HG02642 (cell line): ENCODE data around the gene THRB.
A peak's percentile ranks its signal among the peaks of the same experiment; 100 is the strongest.

Experiments
- ATAC-seq: cut with Tn5 transposase; IDR thresholded peaks from one replicate; pipeline ENCODE4 v1.9.1; 2021; ENCODE audit warnings: mild to moderate bottlenecking; ENCODE audit not compliant: unreplicated experiment, poor library complexity

THRB gene

GRCh38 chr3:24288496-24289236, 206.0 kb downstream of the THRB start:
- ATAC-seq: no peak

GRCh38 chr3:24287755-24288450, 206.7 kb downstream of the THRB start:
- ATAC-seq: no peak

GRCh38 chr3:24286405-24286804, 208.2 kb downstream of the THRB start:
- no peak for ATAC-seq

- no peak for ATAC-seq
Observed at GRCh38 chr3:24278543-24278942, 216.1 kb downstream of the THRB start.

- no peak for ATAC-seq
Observed at GRCh38 chr3:24273491-24273890, 221.2 kb downstream of the THRB start.

DNA sequence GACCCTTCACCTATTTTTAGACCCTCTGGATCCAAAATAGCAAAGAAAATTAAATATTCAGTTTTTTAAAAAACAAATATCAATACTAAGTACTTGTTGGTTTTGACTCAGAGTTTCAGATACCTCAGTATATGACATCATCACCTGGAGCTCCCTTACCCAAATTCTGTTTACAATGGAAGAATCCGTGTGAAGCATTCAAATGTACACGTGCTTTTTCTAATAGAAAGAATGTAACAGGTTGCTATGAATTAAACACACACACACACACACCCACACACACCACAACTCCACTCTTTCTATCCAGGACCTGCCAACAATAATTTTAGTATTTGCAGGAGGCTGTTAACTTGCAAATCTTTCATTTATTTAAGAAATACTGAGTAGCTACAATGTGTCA, 221.8 kb downstream of the THRB start:
- no peak for ATAC-seq

- ATAC-seq: no peak
Observed at GRCh38 chr3:24272408-24272807, 222.2 kb downstream of the THRB start.

DNA sequence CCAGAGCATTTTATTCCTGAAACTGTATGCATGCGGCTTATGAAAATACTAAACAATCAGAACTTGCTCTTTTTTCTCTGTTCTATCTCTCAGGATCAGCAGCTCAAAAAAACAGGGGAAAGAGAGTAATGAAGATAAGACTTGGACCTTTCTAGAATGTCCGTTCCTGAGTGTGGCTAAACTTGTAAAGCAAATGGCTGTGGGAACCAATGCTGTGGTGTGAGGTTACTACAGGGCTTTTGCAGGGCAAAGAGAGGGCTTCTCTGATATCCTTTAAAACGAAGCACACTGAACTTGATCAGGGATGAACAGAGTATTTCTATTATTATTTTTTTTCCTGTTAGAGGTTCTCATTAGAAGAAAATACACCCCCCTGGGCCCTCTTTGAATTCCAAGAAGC, 223.4 kb downstream of the THRB start:
- ATAC-seq: no peak

DNA sequence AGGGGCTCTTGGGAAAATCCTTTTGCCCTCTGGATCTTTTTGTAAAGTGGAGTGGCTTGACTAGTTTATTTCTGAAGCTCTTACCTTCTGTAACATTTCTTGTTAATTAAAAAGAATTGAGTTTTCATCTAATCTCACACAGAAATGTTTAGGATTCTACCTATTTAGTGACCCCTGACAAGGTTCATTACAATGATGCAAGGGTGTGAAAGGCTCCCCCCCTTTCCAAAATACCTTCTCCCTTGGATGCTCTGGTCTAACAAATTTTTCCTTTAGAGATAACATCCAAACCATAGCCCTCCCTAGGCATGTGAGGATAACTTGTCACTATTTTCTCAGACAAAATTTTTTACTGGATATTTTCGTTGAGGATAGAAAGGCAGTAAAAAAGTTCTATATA, 223.9 kb downstream of the THRB start:
- ATAC-seq: no peak

- ATAC-seq: no peak
Observed at GRCh38 chr3:24270204-24270691, 224.4 kb downstream of the THRB start.

- ATAC-seq: peak; percentile 84
Observed at GRCh38 chr3:24264748-24265158, 229.9 kb downstream of the THRB start.

DNA sequence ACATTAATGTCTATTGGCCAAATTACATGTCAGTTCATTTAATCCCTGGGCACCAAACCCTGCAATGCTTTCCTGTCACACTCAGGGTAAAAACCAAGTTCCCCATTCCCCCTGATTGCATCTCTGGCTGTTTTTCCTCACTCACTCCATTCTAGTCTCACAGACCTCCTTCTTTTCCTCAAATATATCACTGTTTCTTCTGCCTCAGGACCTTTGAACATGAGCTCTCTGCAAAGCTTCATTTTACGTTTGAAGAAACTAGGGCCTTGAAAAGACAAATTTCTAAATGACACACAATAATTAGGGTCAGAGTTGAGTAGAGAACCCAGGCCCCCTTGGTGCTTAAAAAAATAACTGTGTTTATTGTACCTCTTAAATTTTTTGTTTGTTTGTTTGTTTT, 230.6 kb downstream of the THRB start:
- ATAC-seq: no peak

DNA sequence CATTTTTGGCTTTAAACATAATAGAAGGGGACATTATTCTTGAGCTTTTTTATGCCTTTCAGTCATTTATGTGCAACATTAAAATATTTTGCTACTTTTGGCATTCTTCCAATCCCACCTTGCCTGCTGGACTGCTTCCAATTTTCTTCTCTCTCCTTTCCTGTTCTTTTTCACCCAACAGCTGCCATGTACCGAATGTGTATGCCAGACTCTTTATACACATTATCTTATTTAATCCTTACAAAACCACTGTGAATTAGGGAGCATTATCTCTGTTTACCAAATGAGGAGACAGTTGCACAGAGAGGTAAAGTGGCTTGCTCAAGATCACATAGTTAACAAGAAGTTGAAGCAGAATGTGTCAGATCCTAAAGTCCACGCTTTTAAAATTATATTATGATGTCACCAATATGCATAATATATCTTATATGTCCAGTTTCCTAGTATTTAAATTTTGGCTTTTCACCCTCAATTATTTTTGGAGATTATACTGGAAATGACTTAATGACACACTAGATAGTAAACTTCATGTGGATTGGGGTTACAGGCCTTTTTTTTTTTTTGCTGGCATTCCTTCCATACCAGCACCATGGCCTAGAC, 231.5 kb downstream of the THRB start:
- no peak for ATAC-seq

DNA sequence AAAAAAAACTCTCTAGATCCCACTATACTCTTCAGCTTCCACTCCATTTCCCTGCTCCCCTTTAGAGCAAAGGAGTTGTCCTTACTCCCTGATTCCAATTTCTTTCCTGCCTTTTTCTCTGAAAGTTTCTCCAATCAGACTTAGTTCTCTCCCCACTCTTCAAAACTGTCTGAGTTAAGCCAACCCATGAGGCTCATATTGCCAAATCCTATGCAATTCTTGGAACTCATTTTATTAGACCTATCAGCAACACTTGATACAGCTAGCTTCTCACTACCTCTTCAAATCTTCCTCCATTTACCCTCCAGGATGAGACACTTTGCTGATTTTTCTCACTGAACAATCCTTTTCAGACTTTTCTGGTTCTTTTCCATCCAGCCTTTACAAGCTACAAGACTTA, 233.1 kb downstream of the THRB start:
- no peak for ATAC-seq

DNA sequence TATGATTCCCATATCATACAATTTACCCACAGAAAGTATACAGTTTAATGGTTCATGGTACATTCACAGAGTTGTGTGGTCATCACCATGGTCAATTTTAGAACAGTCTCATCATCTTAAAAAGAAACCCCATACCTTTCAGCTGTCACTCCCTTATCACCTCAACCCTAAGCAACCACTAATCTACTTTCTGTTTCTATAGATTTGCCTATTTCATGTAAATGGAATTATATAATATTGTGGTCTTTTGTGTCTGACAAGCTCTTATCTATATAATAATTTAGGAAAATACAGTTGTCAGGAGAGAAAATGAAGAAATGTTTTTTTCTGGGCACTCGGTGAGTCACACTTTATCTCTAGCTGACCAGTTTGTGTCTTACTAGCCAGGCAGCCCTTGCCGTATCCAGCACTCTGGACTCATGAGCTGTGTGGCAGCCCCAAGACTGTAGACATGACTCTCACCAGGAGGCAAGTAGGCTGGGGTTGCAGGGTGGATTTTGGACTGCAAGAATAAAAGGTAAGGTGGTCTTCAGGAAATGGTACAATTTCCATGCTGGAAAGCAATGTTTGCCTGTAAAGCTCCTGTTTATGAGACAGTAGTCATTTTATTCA, 234.6 kb downstream of the THRB start:
- ATAC-seq: no peak

DNA sequence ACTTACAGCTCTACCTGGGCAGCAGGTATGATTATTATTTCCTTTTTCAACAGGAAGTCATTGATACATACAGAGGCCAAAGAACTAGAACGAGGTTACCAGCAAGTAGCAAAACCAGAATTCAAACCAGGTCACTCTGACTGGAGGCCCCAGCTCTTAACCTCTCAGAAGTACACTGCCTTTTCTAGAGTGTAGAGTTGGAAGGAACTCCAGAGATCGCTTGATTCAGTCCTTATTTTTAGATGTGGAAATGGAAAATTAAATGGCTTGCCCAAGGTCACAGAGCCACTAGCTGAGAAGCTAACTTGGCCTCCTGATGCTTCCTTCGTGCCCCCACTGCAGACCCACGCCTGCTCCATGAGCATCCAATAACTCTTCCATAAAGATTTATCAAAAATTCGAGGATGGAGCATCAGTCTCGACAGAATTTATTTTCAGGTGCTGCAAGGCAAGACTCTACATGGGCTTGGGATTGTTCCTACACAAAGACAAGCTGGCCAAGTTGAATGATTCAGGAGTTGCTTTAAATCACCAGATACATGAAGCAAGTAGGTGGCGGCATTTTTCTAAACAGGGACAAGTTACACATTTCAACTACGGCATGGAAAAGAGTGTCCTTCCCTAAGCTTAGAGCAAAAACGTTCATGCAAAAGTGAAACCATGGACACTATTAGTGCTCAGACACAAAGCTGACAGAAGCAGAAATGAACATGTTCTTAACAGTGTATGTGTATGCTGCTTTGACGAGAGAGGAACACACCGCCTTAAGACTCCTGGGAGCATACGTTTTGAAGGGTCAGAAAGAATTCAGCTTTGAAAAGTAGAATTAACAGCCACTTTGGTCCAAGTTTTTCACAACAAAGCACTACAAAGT, 235.7 kb downstream of the THRB start:
- ATAC-seq: no peak

- ATAC-seq: no peak
Observed at GRCh38 chr3:24258260-24258659, 236.4 kb downstream of the THRB start.

DNA sequence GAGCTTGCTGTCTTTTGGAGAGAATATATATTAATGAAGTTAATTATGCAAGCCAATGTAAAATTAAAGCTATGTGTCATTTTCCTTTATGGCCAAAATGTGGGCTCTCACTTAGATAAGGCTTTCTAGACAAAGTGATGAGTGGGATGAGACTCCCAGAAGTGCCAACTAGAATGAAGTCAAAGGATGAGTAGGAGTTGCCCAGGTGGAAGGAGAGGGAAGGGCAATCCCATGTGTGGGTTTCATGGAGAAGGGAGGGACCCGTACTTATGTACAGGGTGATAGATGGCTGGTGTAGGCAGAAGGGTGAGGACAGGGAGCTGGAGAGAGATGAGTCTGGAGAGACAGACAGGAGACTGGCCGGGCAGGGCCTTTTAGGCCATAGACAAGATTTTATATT, 239.2 kb downstream of the THRB start:
- ATAC-seq: no peak

DNA sequence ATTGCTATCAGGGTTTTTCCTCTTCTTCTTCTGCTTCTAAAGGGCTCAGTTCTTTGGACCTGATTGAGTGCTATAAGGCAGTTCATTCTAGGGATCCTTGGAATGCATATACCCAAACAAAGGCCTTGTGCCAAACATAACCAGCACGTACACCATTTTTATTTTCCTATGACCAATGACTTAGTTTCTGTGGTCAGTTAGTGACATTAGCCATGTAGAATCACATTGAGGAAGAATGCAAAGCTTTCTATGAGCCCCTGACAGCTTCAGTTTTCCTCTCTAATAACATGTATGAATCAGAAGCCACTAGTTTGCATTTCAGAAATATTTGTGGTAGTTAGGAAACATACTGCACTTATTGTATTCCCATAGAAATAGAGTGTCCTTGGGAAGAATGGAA, 240.0 kb downstream of the THRB start:
- no peak for ATAC-seq

DNA sequence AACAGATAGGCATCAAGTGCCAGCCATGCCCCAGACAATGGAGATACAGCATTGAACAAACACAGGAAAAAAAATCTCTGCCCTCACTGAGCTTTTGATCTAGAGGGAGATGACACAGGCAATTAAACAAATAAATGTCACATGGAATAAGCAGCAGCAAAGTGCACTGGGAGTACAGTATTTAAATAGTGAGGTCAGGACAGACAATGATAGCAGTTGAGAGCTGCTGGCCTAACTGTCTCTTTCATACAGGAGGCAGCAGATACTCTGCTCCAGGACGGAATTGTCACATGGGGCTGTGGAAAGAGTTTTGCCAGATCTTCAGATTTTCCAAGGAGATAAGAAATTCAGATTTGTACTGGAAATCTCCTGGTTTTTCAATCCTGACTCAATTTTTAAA, 241.3 kb downstream of the THRB start:
- no peak for ATAC-seq
